WTC11 (cell line): ENCODE results near the gene ARHGAP4. TPM values are rescaled to one million over a fixed set of nuclear protein-coding genes. Genes with fewer than 3 reads are reported as not detected.

Experiments
- ATAC-seq: fragments of 200-7000 bp; cut with Tn5 transposase; 2 replicates; pipeline ENCODE4 v1.10.0; 2021; ENCODE audit warnings: mild to moderate bottlenecking, moderate library complexity
- CTCF ChIA-PET: fragments of 300-600 bp; sonication (Branson Sonifier 250); formaldehyde crosslinking; loops from one replicate; lab custom pipeline; 2021; ENCODE audit warnings: antibody characterized with exemption; lab: Charles Lee
- POLR2A ChIA-PET: fragments of 350-600 bp; sonication (Branson Sonifier 250); formaldehyde crosslinking; loops from one replicate; lab custom pipeline; 2021; ENCODE audit warnings: antibody characterized with exemption; lab: Charles Lee
- DNase-seq: peaks from one replicate; pipeline ENCODE4 v3.0.0; 2021; ENCODE audit warnings: low spot score
- H3K27ac Mint-ChIP-seq: 2 replicates; pipeline ENCODE4 v1.8.0; 2021; ENCODE audit warnings: mixed read lengths
- H3K27me3 Mint-ChIP-seq: 2 replicates; pipeline ENCODE4 v1.8.0; 2021; ENCODE audit warnings: low read depth, mild to moderate bottlenecking, moderate library complexity, mixed read lengths
- H3K36me3 Mint-ChIP-seq: 2 replicates; pipeline ENCODE4 v1.8.0; 2021; ENCODE audit warnings: mixed read lengths
- H3K4me1 Mint-ChIP-seq: 2 replicates; pipeline ENCODE4 v1.8.0; 2022; ENCODE audit warnings: mixed read lengths
- H3K4me3 Mint-ChIP-seq: 2 replicates; pipeline ENCODE4 v1.8.0; 2021; ENCODE audit warnings: mild to moderate bottlenecking, moderate library complexity, mixed read lengths
- H3K9me3 Mint-ChIP-seq: 2 replicates; pipeline ENCODE4 v1.8.0; 2021; ENCODE audit warnings: mixed read lengths
- E2F4 ChIP-seq: sonication (generic); formaldehyde crosslinking; IDR thresholded peaks from 2 replicates; pipeline ENCODE4 v1.8.1; 2022; ENCODE audit warnings: low read depth, mild to moderate bottlenecking, moderate library complexity, missing genetic modification reagents, borderline replicate concordance
- ELF4 ChIP-seq: sonication (generic); formaldehyde crosslinking; IDR thresholded peaks from 2 replicates; pipeline ENCODE4 v1.8.1; 2022; ENCODE audit warnings: low read depth, mild to moderate bottlenecking, moderate library complexity, missing genetic modification reagents
- ETV6 ChIP-seq: sonication (generic); formaldehyde crosslinking; IDR thresholded peaks from 2 replicates; pipeline ENCODE4 v1.8.1; 2022; ENCODE audit warnings: mild to moderate bottlenecking, missing genetic modification reagents
- FOXK1 ChIP-seq: sonication (generic); formaldehyde crosslinking; IDR thresholded peaks from 2 replicates; pipeline ENCODE4 v1.8.0; 2022; ENCODE audit warnings: mild to moderate bottlenecking, moderate library complexity, missing genetic modification reagents
- FOXP1 ChIP-seq: sonication (generic); formaldehyde crosslinking; IDR thresholded peaks from 2 replicates; pipeline ENCODE4 v1.8.0; 2022; ENCODE audit warnings: missing genetic modification reagents, mild to moderate bottlenecking, moderate library complexity, borderline replicate concordance
- GTF2I ChIP-seq: fragments of 250-450 bp; sonication (Bioruptor Pico); conservative IDR thresholded peaks from 2 replicates; pipeline ENCODE4 v1.4.0; 2021; ENCODE audit warnings: mild to moderate bottlenecking
- JUN ChIP-seq: sonication (generic); formaldehyde crosslinking; IDR thresholded peaks from 2 replicates; pipeline ENCODE4 v1.8.0; 2023; ENCODE audit warnings: mild to moderate bottlenecking, missing genetic modification reagents
- NFE2L1 ChIP-seq: sonication (generic); formaldehyde crosslinking; IDR thresholded peaks from 2 replicates; pipeline ENCODE4 v1.8.1; 2023; ENCODE audit warnings: missing genetic modification reagents
- PRRX2 ChIP-seq: fragments of 250-450 bp; sonication (Bioruptor Pico); IDR thresholded peaks from 2 replicates; pipeline ENCODE4 v1.8.0; 2021; ENCODE audit warnings: mild to moderate bottlenecking
- RELA ChIP-seq: sonication (generic); formaldehyde crosslinking; IDR thresholded peaks from 2 replicates; pipeline ENCODE4 v1.8.1; 2022; ENCODE audit warnings: missing genetic modification reagents, mild to moderate bottlenecking, borderline replicate concordance
- SMAD4 ChIP-seq: sonication (generic); formaldehyde crosslinking; IDR thresholded peaks from 2 replicates; pipeline ENCODE4 v1.8.0; 2022; ENCODE audit warnings: mild to moderate bottlenecking, missing genetic modification reagents
- SOX15 ChIP-seq: fragments of 250-450 bp; sonication (Bioruptor Pico); IDR thresholded peaks from 2 replicates; pipeline ENCODE4 v1.9.0; 2021; ENCODE audit warnings: mild to moderate bottlenecking
- STAT6 ChIP-seq: sonication (generic); formaldehyde crosslinking; conservative IDR thresholded peaks from 2 replicates; pipeline ENCODE4 v1.8.1; 2023; ENCODE audit warnings: mild to moderate bottlenecking, low read depth, missing genetic modification reagents, moderate library complexity
- TCF7 ChIP-seq: sonication (generic); formaldehyde crosslinking; IDR thresholded peaks from 2 replicates; pipeline ENCODE4 v1.8.0; 2022; ENCODE audit warnings: mild to moderate bottlenecking, low read depth, missing genetic modification reagents, moderate library complexity
- TEAD4 ChIP-seq: sonication (generic); formaldehyde crosslinking; IDR thresholded peaks from 2 replicates; pipeline ENCODE4 v1.8.0; 2022; ENCODE audit warnings: mild to moderate bottlenecking, missing genetic modification reagents
- ZNF317 ChIP-seq: sonication (generic); formaldehyde crosslinking; IDR thresholded peaks from 2 replicates; pipeline ENCODE4 v1.8.1; 2023; ENCODE audit warnings: low read depth, mild to moderate bottlenecking, moderate library complexity, missing genetic modification reagents, borderline replicate concordance
- ZNF423 ChIP-seq: fragments of 250-450 bp; sonication (Bioruptor Pico); IDR thresholded peaks from 2 replicates; pipeline ENCODE4 v2.1.2; 2022; ENCODE audit warnings: mild to moderate bottlenecking, moderate library complexity
- total RNA-seq: library from RNA; stranded (reverse); gene quantifications from 3 replicates; pipeline ENCODE4 v1.2.3, GENCODE V29; 2021
- TF ChIP-seq, protein P1 (sequence below): sonication (generic); formaldehyde crosslinking; IDR thresholded peaks from 2 replicates; pipeline ENCODE4 v1.8.0; 2022; ENCODE audit warnings: mild to moderate bottlenecking, missing genetic modification reagents
- TF ChIP-seq, protein P2 (sequence below): sonication (generic); formaldehyde crosslinking; IDR thresholded peaks from 2 replicates; pipeline ENCODE4 v1.8.1; 2023; ENCODE audit warnings: mild to moderate bottlenecking, moderate library complexity, missing genetic modification reagents
- TF ChIP-seq, protein P3 (sequence below): fragments of 250-450 bp; sonication (Bioruptor Pico); IDR thresholded peaks from 2 replicates; pipeline ENCODE4 v1.9.0; 2021; ENCODE audit warnings: mild to moderate bottlenecking

The ARHGAP4 gene
- total RNA-seq, 1 experiment from 2014 or later = 52.1 TPM

DNA sequence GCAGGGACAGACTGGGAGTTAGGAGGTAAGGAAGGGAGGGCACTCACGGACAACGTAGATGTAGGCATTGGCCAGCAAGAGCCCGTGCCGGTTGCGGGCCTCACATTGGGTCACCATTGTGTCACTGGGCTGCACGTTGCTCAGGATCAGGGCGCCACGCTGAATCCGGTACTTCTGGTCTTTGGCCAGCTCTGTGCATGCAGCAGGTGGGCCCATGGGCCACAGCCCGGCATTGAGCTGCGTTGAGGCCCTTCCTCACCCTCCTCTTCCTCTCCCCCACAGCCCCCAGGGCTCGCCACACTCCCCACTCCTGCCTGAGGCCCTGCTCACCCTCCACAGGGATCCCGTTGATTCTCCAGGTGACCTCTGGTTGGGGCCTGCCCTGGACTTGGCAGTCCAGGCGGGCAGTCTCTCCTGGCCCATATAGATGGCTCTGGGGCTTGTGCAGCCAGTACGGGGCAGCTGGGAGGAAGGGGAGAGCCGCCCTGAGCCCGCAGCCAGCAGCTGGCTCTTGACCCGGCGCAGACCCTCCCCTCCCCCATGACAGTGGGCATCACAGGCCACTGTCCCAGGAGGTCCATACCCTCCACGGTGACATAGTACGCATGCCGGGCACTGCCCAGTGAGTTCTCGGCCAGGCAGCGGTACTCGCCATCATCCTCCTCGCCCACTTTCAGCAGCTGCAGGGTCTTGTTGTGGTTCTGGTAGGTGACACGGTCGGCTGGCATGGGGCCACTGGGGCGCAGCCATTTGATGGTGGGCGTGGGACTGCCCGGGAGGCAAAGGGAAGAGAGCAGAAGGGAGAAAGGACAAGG is 56.4 kb downstream of the ARHGAP4 start (continued):
- no peak for TF ChIP-seq FOXP1 (CRISPR knock-in tag)
- TF ChIP-seq, protein P1, sequence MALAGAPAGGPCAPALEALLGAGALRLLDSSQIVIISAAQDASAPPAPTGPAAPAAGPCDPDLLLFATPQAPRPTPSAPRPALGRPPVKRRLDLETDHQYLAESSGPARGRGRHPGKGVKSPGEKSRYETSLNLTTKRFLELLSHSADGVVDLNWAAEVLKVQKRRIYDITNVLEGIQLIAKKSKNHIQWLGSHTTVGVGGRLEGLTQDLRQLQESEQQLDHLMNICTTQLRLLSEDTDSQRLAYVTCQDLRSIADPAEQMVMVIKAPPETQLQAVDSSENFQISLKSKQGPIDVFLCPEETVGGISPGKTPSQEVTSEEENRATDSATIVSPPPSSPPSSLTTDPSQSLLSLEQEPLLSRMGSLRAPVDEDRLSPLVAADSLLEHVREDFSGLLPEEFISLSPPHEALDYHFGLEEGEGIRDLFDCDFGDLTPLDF (CRISPR knock-in tag) = no peak
- TF ChIP-seq, all 79 proteins: peak for 0

GRCh38 chrX:153868576-153869472 is 57.2 kb downstream of the ARHGAP4 start:
- no peak overlapping the region for H3K4me3 Mint-ChIP-seq
- H3K27me3 Mint-ChIP-seq = no peaks in the 10 kb centered on the region
- POLR2A ChIA-PET = no interaction called here

DNA sequence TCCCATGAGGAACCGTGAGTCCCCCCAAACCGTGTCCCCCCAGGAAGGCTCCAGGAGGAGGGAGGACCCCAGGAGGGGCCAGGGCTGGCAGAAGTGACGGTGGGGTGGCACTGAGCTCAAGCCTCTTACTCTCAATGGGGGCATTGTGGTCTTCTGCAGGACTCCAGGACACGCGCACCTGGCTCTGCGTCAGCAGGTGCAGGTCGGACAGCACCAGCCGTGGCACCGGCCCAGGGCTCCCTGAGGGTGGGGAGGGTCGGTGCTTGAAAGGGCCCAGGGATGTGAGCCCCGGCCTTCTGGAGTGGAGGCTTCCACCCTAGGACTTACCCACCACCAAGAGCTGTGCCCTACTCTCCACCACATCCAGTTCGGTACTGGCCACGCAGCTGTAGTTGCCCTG is 58.4 kb downstream of the ARHGAP4 start:
- Mint-ChIP-seq H3K9me3 (no peaks in the 10 kb centered on the region), H3K4me3 (no peak overlapping the region), H3K27ac (no peak overlapping the region), H3K27me3 (no peaks in the 10 kb centered on the region), H3K36me3 (peaks cover 7% of the 10 kb centered on the region), H3K4me1 (peaks cover 8% of the 10 kb centered on the region; the same call in 1 of the 2 replicates)
- CTCF ChIA-PET = no interaction called here
- POLR2A ChIA-PET = no interaction called here
- DNase-seq (no peak), ATAC-seq (no peak)
- TF ChIP-seq TCF7 (CRISPR knock-in tag) = no peak
- TF ChIP-seq, protein P2, sequence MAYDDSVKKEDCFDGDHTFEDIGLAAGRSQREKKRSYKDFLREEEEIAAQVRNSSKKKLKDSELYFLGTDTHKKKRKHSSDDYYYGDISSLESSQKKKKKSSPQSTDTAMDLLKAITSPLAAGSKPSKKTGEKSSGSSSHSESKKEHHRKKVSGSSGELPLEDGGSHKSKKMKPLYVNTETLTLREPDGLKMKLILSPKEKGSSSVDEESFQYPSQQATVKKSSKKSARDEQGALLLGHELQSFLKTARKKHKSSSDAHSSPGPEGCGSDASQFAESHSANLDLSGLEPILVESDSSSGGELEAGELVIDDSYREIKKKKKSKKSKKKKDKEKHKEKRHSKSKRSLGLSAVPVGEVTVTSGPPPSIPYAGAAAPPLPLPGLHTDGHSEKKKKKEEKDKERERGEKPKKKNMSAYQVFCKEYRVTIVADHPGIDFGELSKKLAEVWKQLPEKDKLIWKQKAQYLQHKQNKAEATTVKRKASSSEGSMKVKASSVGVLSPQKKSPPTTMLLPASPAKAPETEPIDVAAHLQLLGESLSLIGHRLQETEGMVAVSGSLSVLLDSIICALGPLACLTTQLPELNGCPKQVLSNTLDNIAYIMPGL = no peak
- TF ChIP-seq FOXK1 (CRISPR knock-in tag) = no peak
- no peak for TF ChIP-seq RELA
- TF ChIP-seq, protein P3, sequence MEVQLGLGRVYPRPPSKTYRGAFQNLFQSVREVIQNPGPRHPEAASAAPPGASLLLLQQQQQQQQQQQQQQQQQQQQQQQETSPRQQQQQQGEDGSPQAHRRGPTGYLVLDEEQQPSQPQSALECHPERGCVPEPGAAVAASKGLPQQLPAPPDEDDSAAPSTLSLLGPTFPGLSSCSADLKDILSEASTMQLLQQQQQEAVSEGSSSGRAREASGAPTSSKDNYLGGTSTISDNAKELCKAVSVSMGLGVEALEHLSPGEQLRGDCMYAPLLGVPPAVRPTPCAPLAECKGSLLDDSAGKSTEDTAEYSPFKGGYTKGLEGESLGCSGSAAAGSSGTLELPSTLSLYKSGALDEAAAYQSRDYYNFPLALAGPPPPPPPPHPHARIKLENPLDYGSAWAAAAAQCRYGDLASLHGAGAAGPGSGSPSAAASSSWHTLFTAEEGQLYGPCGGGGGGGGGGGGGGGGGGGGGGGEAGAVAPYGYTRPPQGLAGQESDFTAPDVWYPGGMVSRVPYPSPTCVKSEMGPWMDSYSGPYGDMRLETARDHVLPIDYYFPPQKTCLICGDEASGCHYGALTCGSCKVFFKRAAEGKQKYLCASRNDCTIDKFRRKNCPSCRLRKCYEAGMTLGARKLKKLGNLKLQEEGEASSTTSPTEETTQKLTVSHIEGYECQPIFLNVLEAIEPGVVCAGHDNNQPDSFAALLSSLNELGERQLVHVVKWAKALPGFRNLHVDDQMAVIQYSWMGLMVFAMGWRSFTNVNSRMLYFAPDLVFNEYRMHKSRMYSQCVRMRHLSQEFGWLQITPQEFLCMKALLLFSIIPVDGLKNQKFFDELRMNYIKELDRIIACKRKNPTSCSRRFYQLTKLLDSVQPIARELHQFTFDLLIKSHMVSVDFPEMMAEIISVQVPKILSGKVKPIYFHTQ (CRISPR knock-in tag) = no peak
- TF ChIP-seq NFE2L1 (CRISPR knock-in tag) = no peak
- no peak for TF ChIP-seq ZNF317 (CRISPR knock-in tag)

More at GRCh38 chrX:153868576-153869472, 57.2 kb downstream of the ARHGAP4 start:
- DNase-seq (no peak), ATAC-seq (no peak)
- H3K27ac Mint-ChIP-seq = no peak overlapping the region
- TF ChIP-seq PRRX2 (no peak), FOXP1 (CRISPR knock-in tag) (no peak), SMAD4 (no peak), STAT6 (CRISPR knock-in tag) (no peak), ETV6 (no peak), JUN (CRISPR knock-in tag) (no peak), E2F4 (CRISPR knock-in tag) (no peak), ZNF423 (CRISPR knock-in tag) (no peak), ELF4 (CRISPR knock-in tag) (no peak), TEAD4 (CRISPR knock-in tag) (no peak), GTF2I (CRISPR knock-in tag) (no peak), SOX15 (CRISPR knock-in tag) (no peak)
- no peaks in the 10 kb centered on the region for H3K9me3 Mint-ChIP-seq
- H3K36me3 Mint-ChIP-seq = peaks cover 7% of the 10 kb centered on the region
- CTCF ChIA-PET = no interaction called here
- 0 out of 2 replicates have a peak, but pooled peaks cover under 1% of the 10 kb centered on the region for H3K4me1 Mint-ChIP-seq
